Testis (tissue), 2 donors: ENCODE data around the gene ZNF121.

Experiments
- CTCF ChIP-seq, 3 experiments: fragments of 450-650 bp in 2 of 3; fragments of 200-600 bp in 1 of 3; sonication (generic) in 1 of 3; IDR thresholded peaks; one replicate each; pipeline ENCODE4 v1.5.1; 2016 to 2019; ENCODE audit warnings: antibody characterized with exemption in 3 of 3, mild to moderate bottlenecking in 2 of 3, moderate library complexity in 1 of 3
- POLR2A ChIP-seq: fragments of 450-650 bp; IDR thresholded peaks from one replicate; pipeline ENCODE4 v1.6.1; 2017; ENCODE audit warnings: antibody characterized with exemption, mild to moderate bottlenecking, moderate library complexity

- TF ChIP-seq POLR2A (no peak), CTCF (IDR thresholded peaks at IDR 0.05) (no peak)
Measured at GRCh38 chr19:9620842-9621155, 36.5 kb upstream of the ZNF121 start.
